DOHH2 (cell line): ENCODE data around the gene TDRD9.

Experiments
- EZH2phosphoT487 ChIP-seq: fragments of 200-600 bp; sonication (generic); IDR thresholded peaks from 2 replicates; pipeline ENCODE4 v1.6.1; 2017; ENCODE audit warnings: borderline replicate concordance, mild to moderate bottlenecking, antibody characterized with exemption, low read length, moderate library complexity, mixed read lengths
- TF ChIP-seq, protein P1 (sequence below): fragments of 200-600 bp; sonication (generic); IDR thresholded peaks from one replicate; pipeline ENCODE4 v1.5.1; 2014; ENCODE audit warnings: antibody characterized with exemption, mild to moderate bottlenecking, low read depth, low read length; ENCODE audit not compliant: poor library complexity, severe bottlenecking

DNA sequence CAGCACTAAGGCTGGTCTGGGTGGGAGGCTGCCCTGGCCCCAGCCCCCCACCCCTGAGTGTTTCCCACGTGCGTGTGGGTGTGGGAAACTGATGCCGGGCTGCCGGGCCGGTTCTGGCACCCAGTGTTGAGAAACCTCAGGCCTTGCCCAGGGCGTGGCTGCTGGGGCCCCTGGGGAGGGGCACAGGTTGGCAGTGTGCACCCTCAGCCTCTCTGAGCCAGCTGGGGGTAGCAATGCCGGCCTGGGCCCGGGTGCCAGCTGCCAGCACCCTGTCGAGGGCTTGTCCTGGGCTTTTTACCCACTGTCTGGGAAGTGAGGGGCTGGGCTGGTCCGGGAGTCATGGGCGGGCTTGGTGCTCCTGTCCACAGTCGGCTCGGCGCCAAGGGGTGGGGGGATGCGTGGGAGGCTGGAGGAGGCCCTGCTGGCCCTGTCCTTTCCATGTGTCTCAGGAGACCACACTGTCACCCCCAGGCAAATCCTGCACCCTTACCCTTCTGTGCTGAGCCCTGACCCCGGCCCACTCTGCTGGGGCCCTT lies 172.9 kb downstream of the TDRD9 start:
- TF ChIP-seq, protein P1, sequence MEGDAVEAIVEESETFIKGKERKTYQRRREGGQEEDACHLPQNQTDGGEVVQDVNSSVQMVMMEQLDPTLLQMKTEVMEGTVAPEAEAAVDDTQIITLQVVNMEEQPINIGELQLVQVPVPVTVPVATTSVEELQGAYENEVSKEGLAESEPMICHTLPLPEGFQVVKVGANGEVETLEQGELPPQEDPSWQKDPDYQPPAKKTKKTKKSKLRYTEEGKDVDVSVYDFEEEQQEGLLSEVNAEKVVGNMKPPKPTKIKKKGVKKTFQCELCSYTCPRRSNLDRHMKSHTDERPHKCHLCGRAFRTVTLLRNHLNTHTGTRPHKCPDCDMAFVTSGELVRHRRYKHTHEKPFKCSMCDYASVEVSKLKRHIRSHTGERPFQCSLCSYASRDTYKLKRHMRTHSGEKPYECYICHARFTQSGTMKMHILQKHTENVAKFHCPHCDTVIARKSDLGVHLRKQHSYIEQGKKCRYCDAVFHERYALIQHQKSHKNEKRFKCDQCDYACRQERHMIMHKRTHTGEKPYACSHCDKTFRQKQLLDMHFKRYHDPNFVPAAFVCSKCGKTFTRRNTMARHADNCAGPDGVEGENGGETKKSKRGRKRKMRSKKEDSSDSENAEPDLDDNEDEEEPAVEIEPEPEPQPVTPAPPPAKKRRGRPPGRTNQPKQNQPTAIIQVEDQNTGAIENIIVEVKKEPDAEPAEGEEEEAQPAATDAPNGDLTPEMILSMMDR: no peak
- no peak for TF ChIP-seq EZH2phosphoT487
